BJ (cell line): Measurements from ENCODE around the gene GALNT1. TPM values are rescaled to one million over a fixed set of nuclear protein-coding genes. Genes with fewer than 3 reads are reported as not detected.

ENCODE experiments used
- CTCF ChIA-PET: fragments of 350-600 bp; formaldehyde crosslinking; extraction: SDS; loops from one replicate; lab custom pipeline; 2021; ENCODE audit warnings: antibody characterized with exemption, inconsistent platforms; lab: Yijun Ruan, JAX
- POLR2A ChIA-PET: fragments of 300-600 bp; sonication (Branson Sonifier 250); formaldehyde crosslinking; extraction: SDS; loops from one replicate; lab custom pipeline; 2021; ENCODE audit warnings: antibody characterized with exemption; lab: Charles Lee
- DNase-seq: peaks from one replicate; pipeline ENCODE4 v3.0.0-alpha.2; 2011; ENCODE audit warnings: low read depth
- H3K27me3 ChIP-seq: 2 replicates; pipeline ENCODE4 v1.6.0; 2011; ENCODE audit warnings: low read length; ENCODE audit not compliant: control insufficient read depth, insufficient read depth
- H3K36me3 ChIP-seq: 2 replicates; pipeline ENCODE4 v1.5.1; 2011; ENCODE audit warnings: low read length; ENCODE audit not compliant: control insufficient read depth, insufficient read depth
- H3K4me3 ChIP-seq: 2 replicates; pipeline ENCODE4 v1.5.1; 2011; ENCODE audit warnings: low read depth, mild to moderate bottlenecking, control low read depth, low read length
- polyA plus RNA-seq: library from polyadenylated mRNA; depleted of rRNA; stranded (reverse); fragments of >200 nt; gene quantifications from 2 replicates; pipeline ENCODE4 v1.2.3, GENCODE V29; 2011
- TF ChIP-seq, protein P1 (sequence below): IDR thresholded peaks from 2 replicates; pipeline ENCODE4 v1.5.1; 2011; ENCODE audit warnings: low read depth, mild to moderate bottlenecking, control low read depth, inconsistent platforms, low read length, moderate library complexity; ENCODE audit not compliant: insufficient read depth

GALNT1 gene
- polyA plus RNA-seq, 1 experiment = 23.3 TPM

DNA sequence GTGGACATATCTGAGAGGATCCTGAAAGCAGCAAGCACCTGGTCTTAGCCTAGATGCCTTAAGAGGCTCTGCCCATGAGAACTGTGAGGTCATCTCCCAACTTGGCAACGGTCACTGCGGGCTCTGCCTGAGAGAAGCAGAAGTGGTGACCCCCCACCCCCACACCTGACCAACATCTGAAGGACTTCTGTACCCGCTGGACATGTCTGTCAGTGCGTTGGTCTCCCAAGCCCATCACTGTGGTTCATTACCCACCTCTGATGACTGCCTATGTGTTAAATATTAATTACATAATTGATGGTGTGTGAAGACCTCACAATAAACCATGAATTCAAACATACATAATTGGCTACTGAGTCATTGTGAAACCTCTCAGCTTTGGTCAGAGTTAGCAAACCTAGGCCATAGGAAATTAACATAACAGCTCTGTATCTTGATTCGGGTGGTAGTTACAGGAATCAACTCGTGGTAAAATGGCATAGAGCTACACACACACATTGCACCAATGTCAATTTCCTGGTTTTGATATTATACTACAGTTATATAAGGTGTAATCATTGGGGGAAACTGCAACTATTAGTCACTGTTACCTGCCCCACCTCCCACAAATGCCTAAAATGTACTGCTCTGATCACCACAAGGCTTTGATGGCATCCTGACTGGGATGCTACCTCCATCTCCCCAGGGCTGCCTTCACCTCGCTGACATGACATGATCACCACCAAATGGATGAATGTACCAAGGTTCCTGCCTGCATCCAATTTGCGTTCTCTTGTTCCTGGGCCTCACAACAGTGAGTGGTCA lies 4.3 kb upstream of the GALNT1 start:
- ChIA-PET POLR2A (no interaction called here), CTCF (interaction anchor here (1.0 kb wide), 1 partner anchor 169 kb away, joined by 3 read pairs; no protein-coding TSS in a partner anchor)
- TF ChIP-seq, protein P1, sequence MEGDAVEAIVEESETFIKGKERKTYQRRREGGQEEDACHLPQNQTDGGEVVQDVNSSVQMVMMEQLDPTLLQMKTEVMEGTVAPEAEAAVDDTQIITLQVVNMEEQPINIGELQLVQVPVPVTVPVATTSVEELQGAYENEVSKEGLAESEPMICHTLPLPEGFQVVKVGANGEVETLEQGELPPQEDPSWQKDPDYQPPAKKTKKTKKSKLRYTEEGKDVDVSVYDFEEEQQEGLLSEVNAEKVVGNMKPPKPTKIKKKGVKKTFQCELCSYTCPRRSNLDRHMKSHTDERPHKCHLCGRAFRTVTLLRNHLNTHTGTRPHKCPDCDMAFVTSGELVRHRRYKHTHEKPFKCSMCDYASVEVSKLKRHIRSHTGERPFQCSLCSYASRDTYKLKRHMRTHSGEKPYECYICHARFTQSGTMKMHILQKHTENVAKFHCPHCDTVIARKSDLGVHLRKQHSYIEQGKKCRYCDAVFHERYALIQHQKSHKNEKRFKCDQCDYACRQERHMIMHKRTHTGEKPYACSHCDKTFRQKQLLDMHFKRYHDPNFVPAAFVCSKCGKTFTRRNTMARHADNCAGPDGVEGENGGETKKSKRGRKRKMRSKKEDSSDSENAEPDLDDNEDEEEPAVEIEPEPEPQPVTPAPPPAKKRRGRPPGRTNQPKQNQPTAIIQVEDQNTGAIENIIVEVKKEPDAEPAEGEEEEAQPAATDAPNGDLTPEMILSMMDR = no peak
- DNase-seq = no peak
- no peaks in the 10 kb centered on the region for H3K36me3 ChIP-seq
- H3K4me3 ChIP-seq = no peak overlapping the region
- H3K27me3 ChIP-seq = no peaks in the 10 kb centered on the region

DNA sequence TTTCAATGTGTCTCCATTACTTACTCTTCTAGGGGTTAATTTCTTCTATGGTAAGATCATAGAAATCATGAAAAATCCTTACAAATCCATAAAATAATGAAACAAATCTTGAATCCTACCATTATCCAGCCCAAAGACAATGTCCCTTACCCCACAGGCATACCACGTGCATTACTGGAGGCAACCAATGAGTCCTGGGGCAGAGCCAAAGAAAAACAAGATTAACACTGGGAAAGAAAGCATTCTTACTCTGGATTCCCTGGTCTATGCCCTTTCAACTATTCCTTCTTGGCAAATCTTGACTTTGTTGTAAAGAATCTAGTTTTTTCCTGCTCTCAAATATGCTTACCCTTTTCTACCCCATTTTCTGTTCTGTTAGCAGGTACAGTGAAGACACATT lies 3.1 kb upstream of the GALNT1 start:
- ChIA-PET CTCF (no interaction called here), POLR2A (no interaction called here)
- Histone ChIP-seq H3K4me3 (no peak overlapping the region), H3K27me3 (no peaks in the 10 kb centered on the region), H3K36me3 (no peaks in the 10 kb centered on the region)
- TF ChIP-seq, protein P1 = no peak
- no peak for DNase-seq

DNA sequence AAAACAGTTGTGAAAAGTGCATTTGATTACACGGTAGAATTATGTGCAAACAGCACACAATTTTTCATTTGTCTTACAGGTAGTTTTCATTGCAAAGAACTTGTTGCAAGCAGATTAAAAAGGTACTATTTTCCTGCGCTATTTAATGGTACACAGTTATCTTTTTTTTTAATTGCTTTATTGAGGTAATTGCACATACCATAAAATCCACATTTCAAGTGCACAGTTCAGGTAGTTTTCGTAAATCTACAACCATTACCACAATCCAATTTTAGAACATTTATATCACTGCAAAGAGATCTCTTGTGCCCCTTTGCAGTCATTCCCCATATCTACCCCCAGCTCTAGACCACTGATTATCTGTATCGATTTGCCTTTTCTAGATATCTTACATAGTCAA lies 2.6 kb upstream of the GALNT1 start:
- TF ChIP-seq, protein P1 = no peak
- no peak for DNase-seq
- Histone ChIP-seq H3K27me3 (no peaks in the 10 kb centered on the region), H3K36me3 (no peaks in the 10 kb centered on the region), H3K4me3 (no peak overlapping the region)
- ChIA-PET CTCF (interaction anchor here (1.0 kb wide), 1 partner anchor 193 kb away, joined by 3 read pairs; no protein-coding TSS in a partner anchor), POLR2A (no interaction called here)

DNA sequence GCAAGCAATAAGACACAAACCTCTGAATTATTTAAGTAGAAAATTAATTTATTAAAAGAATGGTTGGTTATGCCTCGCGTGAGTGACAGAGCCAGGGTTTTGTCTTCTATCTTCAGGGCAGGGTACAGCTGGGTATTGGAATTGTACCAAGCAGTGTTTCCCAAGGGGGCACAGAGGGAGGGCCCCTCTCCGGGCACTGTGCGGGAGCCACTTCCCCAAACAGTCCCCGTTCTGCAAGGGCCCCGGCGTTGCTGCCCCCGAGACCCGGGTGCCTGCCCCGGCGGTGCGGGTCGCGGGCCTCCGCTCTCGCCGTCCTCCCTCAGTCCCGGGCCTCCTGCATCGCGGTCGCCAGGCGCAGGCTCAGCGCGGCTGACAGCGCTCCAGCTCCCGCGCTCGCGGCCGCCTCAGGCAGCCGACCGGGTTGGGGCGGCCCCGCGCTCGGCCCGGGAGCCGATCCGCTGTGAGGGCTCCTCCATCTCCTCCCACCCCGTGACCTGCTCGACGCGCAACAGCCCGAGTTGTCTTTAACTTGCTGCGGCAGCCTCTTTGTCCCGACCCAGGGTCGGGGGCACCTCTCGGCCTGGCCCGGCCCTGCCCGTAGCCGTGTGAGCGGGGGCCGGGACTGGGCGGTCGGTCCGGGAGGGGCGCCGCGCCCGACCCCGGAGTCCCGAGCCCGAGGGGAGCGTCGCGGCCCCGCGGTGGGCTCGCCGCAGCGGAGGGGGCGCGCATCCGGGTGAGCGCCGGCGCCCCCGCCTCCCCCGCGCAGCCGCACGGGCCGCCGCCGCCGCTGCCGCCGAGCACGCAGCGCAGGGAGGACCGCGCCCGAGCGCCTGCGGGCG lies 620 bp upstream of the GALNT1 start:
- TF ChIP-seq, protein P1 = no peak
- ChIA-PET CTCF (no interaction called here), POLR2A (no interaction called here)
- Histone ChIP-seq H3K36me3 (no peaks in the 10 kb centered on the region), H3K4me3 (peak overlapping the region; percentile 54), H3K27me3 (no peaks in the 10 kb centered on the region)
- DNase-seq = no peak
